ENCODE data around the gene PLA2G4F. TPM values are rescaled to one million over a fixed set of nuclear protein-coding genes. Genes with fewer than 3 reads are reported as not detected.

The PLA2G4F gene
- total and polyA plus RNA-seq, 7 donors: 0.20 to 5.3 (median 1.9) TPM

DNA sequence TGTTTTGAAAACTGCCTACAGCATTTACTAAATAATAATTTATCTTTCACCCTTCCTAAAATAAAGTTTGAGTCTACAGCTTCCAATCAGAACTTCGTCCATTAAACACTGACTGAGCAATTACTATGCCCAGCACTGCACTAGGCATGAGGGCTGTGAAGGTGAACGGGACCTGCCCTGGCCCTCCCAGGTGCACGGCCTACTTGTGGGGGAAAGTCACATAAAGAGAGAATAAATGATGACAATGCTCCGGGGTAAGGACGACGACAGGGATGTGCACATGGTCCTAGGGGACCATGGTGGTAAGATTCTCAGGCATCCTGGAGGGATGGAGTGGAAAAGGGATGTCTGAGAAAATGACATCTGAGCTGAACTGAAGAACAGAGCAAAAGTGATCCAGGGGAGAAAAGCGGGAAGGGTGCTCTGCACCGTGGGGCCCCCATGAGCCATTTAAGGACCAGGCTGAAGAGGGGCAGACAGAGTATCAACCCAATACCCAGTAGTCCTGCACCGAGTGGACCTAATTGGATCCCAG lies 11.5 kb downstream of the PLA2G4F start:
- Histone ChIP-seq H3K36me3 (ENCODE audit: insufficient read depth in 1 of 2, low read depth in 1 of 2) (no peaks in the 10 kb centered on the region), H3K4me1 (no peaks in the 10 kb centered on the region), H3K27me3 (ENCODE audit: insufficient read depth in 3 of 3, low read length in 2 of 3) (no peaks in the 10 kb centered on the region), H3K4me3 (no peak overlapping the region), H3K27ac (no peak overlapping the region), H3K9me3 (no peaks in the 10 kb centered on the region)
- 68 to 73% (median 72%) methylated on average over 9 of the region's 9 CpGs for WGBS, 3 donors
- ATAC-seq (no peak), DNase-seq (no peak)
- intact Hi-C loops (cut with DNase I): no loop called here
- TF ChIP-seq CTCF (IDR thresholded peaks at IDR 0.05): no peak

DNA sequence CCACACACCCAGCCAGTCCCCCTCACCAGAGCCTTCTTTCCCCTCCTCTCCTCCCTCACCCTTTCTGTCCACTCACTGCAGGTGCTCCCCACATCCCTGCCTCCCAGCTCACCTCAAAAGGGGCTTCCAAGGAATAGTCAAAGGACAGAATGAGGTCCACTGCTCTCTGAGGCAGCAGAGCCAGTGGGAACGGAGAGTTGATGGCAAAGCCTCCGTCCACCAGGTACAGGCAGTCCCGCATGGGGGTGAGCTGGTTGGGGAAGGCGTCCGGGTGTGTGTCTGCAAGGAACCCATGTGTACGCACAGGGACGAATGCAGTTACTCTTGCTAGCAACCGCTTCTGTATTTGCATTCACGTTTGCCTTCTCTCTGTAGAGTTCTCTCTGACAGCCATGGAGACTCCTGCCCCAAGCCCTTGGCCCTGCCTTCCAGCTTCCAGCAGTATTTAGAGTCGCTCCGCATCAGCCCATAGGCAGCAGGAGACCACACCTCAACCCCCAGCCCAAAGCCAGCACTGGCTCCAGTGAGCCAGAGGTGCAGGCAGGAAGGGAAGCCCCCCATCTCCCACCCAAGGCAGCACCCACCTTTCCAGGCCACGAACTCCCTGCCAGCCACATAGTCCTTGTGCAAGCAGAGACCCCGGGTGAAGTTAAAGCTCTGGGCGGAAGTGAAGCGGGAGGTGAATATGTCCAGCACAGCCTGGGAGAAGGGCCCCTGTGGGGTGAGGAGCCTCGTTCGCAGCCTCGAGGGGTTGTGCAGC lies 12.4 kb downstream of the PLA2G4F start:
- Histone ChIP-seq H3K27me3 (ENCODE audit: insufficient read depth in 3 of 3, low read length in 2 of 3) (no peaks in the 10 kb centered on the region), H3K4me1 (no peaks in the 10 kb centered on the region), H3K36me3 (ENCODE audit: insufficient read depth in 1 of 2, low read depth in 1 of 2) (no peaks in the 10 kb centered on the region), H3K27ac (no peak overlapping the region), H3K4me3 (no peak overlapping the region), H3K9me3 (no peaks in the 10 kb centered on the region)
- TF ChIP-seq CTCF (IDR thresholded peaks at IDR 0.05): no peak
- DNase-seq (no peak), ATAC-seq (no peak)
- WGBS, 3 donors: 84 to 89% (median 87%) methylated on average over 18 of the region's 18 CpGs
- intact Hi-C loops (cut with DNase I): no loop called here

GRCh38 chr15:42143356-42143755 lies 13.1 kb downstream of the PLA2G4F start:
- DNase-seq (no peak), ATAC-seq (no peak)
- intact Hi-C loops (cut with DNase I): no loop called here
- Histone ChIP-seq H3K4me3 (no peak overlapping the region), H3K4me1 (no peaks in the 10 kb centered on the region), H3K36me3 (ENCODE audit: insufficient read depth in 1 of 2, low read depth in 1 of 2) (no peaks in the 10 kb centered on the region), H3K27ac (no peak overlapping the region), H3K9me3 (no peaks in the 10 kb centered on the region), H3K27me3 (ENCODE audit: insufficient read depth in 3 of 3, low read length in 2 of 3) (no peaks in the 10 kb centered on the region)
- 88 to 95% (median 91%) methylated on average over 4 of the region's 4 CpGs for WGBS, 3 donors
- no peak for TF ChIP-seq CTCF (IDR thresholded peaks at IDR 0.05)

DNA sequence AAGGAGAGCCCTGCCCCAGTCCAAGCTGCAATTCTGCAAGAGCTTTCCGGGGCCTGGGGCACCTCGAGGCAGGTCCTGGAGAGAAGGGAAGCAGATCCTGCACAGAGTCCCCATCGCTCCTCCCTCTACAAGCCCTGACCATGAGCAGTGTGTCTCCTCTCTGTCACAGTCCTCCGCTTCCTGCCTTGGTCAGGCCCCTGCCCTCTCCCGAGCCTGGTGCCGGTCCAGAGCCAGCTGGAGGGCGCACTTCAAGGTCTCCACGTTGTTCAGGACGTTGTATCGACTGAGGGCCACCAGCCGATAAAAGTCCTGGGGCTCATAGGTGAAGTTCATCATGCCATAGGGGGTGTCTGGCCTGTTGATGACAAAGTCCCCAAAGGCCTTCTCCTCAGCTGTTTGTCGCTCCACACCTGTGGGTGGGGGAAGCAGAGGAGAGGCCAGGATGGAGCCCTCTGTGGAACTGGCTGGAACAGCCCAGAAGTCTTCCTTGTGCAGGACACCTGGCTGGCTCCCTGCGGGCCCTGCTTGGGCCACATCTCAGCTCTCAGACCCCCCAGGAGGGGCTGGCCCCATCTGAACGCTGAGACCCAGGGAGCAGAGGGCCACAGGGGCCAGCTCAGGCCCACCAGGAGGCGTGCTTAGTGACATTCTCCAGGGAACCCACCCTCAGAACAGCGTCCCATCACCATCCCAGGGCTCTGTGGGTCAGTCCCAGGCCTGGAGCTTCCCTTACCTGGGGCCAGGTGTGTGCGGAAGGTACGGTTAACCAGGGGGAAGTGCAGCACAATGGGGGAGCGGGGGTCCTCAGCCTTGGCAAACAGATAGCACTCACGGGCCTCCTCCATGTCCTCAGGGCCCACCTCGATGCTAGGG lies 14.4 kb downstream of the PLA2G4F start:
- Histone ChIP-seq H3K36me3 (ENCODE audit: insufficient read depth in 1 of 2, low read depth in 1 of 2) (no peaks in the 10 kb centered on the region), H3K27ac (no peak overlapping the region), H3K27me3 (ENCODE audit: insufficient read depth in 3 of 3, low read length in 2 of 3) (no peaks in the 10 kb centered on the region), H3K4me1 (no peaks in the 10 kb centered on the region), H3K9me3 (no peaks in the 10 kb centered on the region), H3K4me3 (no peak overlapping the region)
- DNase-seq (no peak), ATAC-seq (peak in 1 of 4 donors; percentile 30)
- 84 to 89% (median 86%) methylated on average over 21 of the region's 21 CpGs for WGBS, 3 donors
- TF ChIP-seq CTCF (IDR thresholded peaks at IDR 0.05): no peak
- intact Hi-C loops (cut with DNase I): no loop called here

Data from psoas muscle (tissue), 8 donors.